GM21367 (cell line): Measurements from ENCODE around the gene POGLUT2.

ENCODE experiments used
- ATAC-seq: cut with Tn5 transposase; IDR thresholded peaks from one replicate; pipeline ENCODE4 v1.9.1; 2021; ENCODE audit not compliant: unreplicated experiment

The POGLUT2 gene

DNA sequence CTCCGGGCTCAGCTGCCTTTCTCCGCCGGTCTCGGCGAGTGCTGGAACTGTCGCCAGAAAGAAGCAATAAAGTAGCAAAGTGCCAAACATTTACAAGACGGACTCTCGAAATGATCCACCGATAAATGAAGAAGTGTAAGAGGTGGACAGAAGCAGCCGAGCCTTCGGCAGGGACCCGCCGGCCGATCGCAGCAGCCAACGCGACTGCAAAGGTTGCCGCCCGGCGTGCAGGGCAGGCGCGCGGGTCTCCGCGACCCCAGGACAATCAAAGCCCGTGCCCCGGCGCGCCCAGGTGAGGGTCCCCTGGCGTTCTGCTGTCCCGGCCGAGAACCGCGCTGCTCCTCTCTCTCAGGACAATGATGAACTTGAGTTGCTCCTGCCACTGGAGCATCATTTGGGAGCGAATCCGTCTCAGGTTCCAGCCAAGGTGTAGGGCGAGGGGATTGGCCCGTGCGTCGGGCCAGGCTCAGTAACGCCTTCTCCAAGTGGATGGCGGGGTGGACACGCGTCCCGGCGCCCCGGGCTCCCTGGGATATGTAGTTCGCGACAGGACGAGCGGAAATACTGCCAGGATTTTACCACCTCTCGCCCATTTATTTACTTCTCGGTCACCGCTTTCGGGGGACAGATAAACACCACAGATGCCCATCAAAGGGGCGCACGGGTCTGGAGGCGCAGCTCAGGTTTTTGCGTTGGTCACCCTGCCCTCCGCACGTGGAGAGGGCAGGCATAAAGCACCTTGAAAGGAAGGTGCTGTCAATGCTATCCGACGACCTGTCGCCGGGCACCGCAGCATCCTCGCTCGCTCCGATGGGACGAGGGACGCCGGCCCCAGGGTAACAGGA is at the start of gene POGLUT2, which contains the start of gene BIVM:
Gene POGLUT2, minus strand, starts transcription at position 396 of the 845 bp plus-strand sequence. Its CDS starts 306 bp downstream, at position 90.
Gene BIVM, plus strand, starts transcription at position 539 of the 845 bp plus-strand sequence. CDS start 8,149 bp downstream, outside the sequence.
- peak; percentile 87 for ATAC-seq

GRCh38 chr13:102847272-102848234 is 48.8 kb upstream of the POGLUT2 start:
- no peak for ATAC-seq

DNA sequence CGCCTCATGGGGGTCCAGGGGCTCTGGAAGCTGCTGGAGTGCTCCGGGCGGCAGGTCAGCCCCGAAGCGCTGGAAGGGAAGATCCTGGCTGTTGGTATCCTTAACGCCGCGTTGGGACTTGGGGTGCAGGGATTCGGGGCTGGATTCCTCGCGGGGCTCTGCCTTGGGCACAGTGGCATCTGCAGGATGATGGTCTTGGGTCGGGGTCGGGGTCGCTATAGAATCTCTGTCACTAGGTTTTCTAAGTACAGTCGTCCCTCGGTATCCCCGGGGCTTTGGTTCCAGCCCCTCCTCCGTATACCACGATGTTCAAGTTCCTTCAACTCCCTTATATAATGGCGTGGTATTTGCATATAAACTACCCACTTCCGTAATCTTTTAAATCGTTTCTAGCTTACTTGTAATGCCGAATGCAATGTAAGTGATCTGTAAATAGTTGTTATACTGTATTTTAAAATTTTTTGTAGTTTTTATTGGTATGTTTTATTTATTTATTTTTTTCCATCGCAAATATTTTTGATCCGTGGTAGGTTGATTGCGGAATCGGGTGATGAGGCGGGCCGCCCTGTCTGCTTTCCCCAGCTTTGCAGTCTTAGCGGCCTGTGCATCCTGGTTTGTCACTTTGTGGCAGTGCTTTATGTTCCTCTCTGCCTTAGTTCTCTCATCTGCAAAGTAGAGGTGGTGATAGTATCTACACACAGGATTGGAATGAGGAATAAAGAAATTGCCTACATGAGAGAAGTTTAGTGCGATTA is 47.7 kb upstream of the POGLUT2 start:
- ATAC-seq = peak; percentile 38

- peak; percentile 78 for ATAC-seq
Measured at GRCh38 chr13:102845630-102846260, 47.0 kb upstream of the POGLUT2 start, which contains the start of gene ERCC5. ERCC5 (plus strand) TSS chr13:102846032; CDS start chr13:102846267, 235 bp downstream.

- ATAC-seq = peak; percentile 14
Measured at GRCh38 chr13:102845289-102845629, 46.5 kb upstream of the POGLUT2 start.

DNA sequence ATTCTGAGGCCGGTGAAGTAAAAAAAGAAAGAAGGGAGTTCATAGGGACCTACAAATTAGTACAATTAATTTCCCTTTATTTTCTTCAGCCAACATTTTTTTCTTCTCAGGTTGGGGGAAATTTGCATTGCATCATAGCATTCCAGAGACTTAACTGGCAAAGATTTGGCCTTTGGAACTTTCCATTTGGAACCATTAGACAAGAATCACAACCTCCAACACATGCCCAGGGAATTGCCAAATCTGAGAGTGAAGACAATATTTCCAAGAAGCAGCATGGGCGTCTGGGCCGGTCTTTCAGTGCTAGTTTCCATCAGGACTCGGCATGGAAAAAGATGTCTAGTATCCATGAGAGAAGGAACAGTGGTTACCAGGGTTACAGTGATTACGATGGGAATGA is 40.7 kb upstream of the POGLUT2 start:
- no peak for ATAC-seq

DNA sequence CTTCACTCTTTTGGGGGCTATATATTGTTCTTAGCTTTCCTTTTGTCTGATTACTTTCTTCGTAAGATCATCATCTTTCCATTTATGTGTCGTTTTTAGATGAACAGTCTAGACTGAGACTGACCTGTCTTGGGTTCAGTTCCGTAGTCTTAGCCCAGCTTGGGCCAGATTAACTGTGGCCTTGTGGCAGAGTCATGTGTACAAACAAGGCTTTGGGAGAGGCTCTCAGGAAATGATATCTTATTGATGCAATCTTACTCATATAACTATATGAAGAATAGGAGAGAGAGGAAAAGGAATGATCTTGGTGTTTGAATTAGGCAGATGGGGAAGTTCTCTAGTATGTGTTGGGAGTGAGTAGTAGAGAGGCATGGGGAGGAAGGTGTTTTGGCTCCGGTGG is 40.2 kb upstream of the POGLUT2 start:
- no peak for ATAC-seq

DNA sequence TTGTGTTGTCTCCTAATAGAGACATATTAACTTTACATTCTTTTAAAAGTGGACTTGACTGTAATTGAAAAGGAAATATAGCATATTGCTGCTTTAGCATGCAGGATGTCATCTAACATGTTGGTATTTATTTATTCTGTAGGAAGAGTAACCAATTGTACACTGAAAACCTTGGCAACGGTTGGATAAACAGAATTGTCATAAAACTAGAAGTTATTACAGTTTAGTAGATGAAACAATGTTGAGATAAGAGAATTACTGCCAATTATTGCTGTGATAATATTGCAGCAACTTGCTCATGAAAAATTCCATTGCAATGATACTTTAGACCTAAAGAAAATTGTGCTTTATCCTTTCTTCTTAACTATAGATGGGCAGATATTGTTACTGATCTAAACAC is 39.5 kb upstream of the POGLUT2 start:
- ATAC-seq = no peak

- ATAC-seq = no peak
Measured at GRCh38 chr13:102836471-102836870, 37.7 kb upstream of the POGLUT2 start.

- ATAC-seq = no peak
Measured at GRCh38 chr13:102830646-102831045, 31.9 kb upstream of the POGLUT2 start.

DNA sequence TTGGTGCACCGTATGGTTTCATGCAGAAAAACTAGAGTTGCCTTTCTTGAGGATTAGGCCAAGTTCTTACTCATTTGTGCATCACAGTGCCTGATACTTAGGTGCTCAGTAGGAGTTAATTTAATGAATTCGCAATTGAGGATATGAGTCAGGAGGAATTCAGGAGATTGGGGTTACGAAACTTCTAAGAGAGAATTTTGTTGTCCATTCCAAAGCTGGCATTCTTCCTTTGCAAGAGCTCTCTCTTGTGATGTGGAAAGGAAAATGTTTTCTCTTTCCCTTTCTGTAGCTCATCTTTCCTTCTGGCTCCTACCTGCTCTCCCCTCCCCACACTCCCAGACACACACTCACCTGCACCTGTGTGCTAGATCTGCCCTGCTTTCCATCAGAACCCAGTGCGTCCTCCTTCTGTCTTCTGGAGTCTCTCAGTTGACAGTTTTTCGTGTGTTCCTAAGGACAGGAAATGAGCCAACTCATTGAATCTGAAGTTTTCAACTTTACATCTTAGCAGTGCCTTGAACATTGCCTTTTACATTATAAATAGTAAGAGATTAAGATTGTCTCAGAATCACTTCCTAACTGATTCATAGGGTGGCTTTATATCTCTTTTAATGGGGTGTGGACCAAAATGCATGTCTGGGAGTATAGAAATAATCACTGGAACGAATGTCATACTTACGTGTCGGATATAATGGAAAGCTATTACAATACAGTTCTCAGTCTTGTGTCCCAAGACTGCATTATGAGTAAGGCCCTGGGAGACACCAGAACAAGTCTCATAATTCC is 27.3 kb upstream of the POGLUT2 start:
- ATAC-seq = no peak

DNA sequence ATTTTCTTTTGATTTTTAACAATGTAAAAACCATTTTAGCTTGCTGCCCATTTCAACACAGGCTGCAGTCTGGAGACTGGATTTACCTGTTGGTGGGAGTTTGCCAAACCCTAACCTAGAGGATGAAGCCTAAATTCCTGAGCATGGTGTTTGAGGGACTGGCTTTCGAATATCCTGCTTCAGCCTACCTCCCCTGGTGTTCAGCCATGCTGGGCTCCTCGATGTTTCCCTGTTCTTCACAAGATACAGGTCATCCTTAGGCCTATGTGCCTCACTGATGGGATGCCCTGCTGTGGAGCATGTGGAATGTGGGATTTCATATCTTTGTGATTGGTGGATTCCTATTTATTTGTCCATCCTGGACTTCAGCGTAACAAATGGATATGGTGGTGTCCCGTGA is 26.6 kb upstream of the POGLUT2 start:
- no peak for ATAC-seq

DNA sequence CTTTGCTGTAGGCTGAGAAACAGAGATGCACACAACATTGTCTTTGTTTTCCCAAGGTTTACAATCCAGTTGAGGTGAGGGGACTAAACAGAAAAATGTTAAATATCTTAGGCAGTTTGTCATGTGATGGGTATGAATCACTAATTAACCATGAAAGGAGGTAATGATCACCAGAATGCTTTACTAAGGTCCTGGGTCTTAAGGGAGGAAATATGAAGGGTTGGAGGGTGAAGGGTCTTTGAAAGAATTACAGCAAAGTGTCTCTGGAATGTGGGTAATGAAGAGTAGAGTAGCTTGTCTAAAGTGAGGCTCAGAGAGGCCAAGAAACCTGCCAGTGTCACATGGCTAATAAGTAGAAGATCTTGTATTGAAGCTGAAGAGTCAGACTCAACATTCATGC is 19.1 kb upstream of the POGLUT2 start:
- no peak for ATAC-seq

- no peak for ATAC-seq
Measured at GRCh38 chr13:102817241-102817640, 18.5 kb upstream of the POGLUT2 start.

- no peak for ATAC-seq
Measured at GRCh38 chr13:102816708-102817107, 17.9 kb upstream of the POGLUT2 start.

GRCh38 chr13:102815788-102816187 is 17.0 kb upstream of the POGLUT2 start:
- no peak for ATAC-seq

- no peak for ATAC-seq
Measured at GRCh38 chr13:102814793-102815192, 16.0 kb upstream of the POGLUT2 start.

GRCh38 chr13:102814025-102814607 is 15.3 kb upstream of the POGLUT2 start:
- no peak for ATAC-seq

DNA sequence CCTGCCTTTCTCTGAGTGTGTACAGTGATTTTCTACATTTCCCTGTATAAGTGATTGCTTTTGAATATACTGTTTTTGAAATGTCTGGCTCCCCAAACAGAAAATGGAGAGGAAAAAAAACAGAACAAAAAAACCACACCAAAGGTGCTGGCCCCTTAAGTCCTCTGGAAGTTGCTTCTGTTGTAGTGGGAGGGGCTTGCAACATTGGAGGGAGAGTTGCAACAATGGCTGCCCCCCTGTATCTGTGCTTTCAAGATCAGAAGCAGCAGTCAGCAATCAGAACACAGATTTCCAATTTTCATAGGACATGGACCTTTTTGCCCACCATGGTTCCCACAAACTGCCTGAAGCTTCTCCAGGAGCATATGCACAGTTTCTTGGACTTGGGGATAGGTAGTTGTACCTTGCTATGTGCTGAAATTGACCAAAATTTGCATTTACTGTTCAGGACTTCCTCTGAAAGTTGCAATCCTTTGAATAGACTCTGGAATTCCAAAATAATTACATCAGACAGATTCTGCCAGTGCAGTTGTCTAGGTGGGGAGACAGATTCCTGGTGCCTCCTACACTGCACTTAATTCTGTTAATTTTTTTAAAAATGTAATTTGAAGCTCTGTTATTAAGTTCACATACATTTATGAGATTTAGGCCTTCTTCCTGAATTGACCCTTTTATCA is 14.0 kb upstream of the POGLUT2 start:
- ATAC-seq = no peak
